KMS-11 (cell line): ENCODE results near the gene EPHA1.

Source experiments
- H2AFZ ChIP-seq: fragments of 200-600 bp; sonication (generic); 2 replicates; pipeline ENCODE4 v1.6.1; 2016; ENCODE audit warnings: antibody characterized with exemption, mixed run types, low read depth
- H3K27ac ChIP-seq: fragments of 200-600 bp; sonication (generic); 2 replicates; pipeline ENCODE4 v1.6.1; 2016; ENCODE audit warnings: mild to moderate bottlenecking, mixed run types
- H3K27me3 ChIP-seq: fragments of 200-600 bp; sonication (generic); 2 replicates; pipeline ENCODE4 v1.6.1; 2017; ENCODE audit warnings: mild to moderate bottlenecking, low read depth, mixed run types, moderate library complexity; ENCODE audit not compliant: insufficient read depth
- H3K36me3 ChIP-seq: fragments of 200-600 bp; sonication (generic); 2 replicates; pipeline ENCODE4 v1.6.1; 2017; ENCODE audit warnings: mild to moderate bottlenecking, mixed run types; ENCODE audit not compliant: insufficient read depth
- H3K4me1 ChIP-seq: fragments of 200-600 bp; sonication (generic); 2 replicates; pipeline ENCODE4 v1.6.1; 2016; ENCODE audit warnings: mild to moderate bottlenecking, low read depth, mixed run types; ENCODE audit not compliant: poor library complexity, severe bottlenecking
- H3K4me2 ChIP-seq: fragments of 200-600 bp; sonication (generic); 2 replicates; pipeline ENCODE4 v1.7.0; 2016; ENCODE audit warnings: mild to moderate bottlenecking, mixed run types
- H3K4me3 ChIP-seq: fragments of 200-600 bp; sonication (generic); IDR thresholded peaks from 2 replicates; pipeline ENCODE4 v1.6.1; 2017; ENCODE audit warnings: low read depth, low read length, mixed read lengths; ENCODE audit not compliant: insufficient read depth
- H3K79me2 ChIP-seq: fragments of 200-600 bp; sonication (generic); 2 replicates; pipeline ENCODE4 v1.6.1; 2016; ENCODE audit warnings: low read depth, mixed run types; ENCODE audit not compliant: insufficient read depth
- H3K9ac ChIP-seq: fragments of 200-600 bp; sonication (generic); 2 replicates; pipeline ENCODE4 v1.6.1; 2016; ENCODE audit warnings: mild to moderate bottlenecking, mixed run types
- H4K20me1 ChIP-seq: fragments of 200-600 bp; sonication (generic); 2 replicates; pipeline ENCODE4 v1.6.1; 2016; ENCODE audit warnings: mild to moderate bottlenecking, mixed run types; ENCODE audit not compliant: insufficient read depth
- TF ChIP-seq, protein P1 (sequence below): fragments of 200-600 bp; sonication (generic); conservative IDR thresholded peaks from 2 replicates; pipeline ENCODE4 v1.6.1; 2017; ENCODE audit warnings: low read depth, mild to moderate bottlenecking, antibody characterized with exemption, low read length, moderate library complexity, mixed read lengths

Gene EPHA1

GRCh38 chr7:143388491-143389101 is 20.1 kb downstream of the EPHA1 start:
- no peaks in the 10 kb centered on the region; the same call in 1 of the 2 replicates for H3K36me3 ChIP-seq
- TF ChIP-seq, protein P1, sequence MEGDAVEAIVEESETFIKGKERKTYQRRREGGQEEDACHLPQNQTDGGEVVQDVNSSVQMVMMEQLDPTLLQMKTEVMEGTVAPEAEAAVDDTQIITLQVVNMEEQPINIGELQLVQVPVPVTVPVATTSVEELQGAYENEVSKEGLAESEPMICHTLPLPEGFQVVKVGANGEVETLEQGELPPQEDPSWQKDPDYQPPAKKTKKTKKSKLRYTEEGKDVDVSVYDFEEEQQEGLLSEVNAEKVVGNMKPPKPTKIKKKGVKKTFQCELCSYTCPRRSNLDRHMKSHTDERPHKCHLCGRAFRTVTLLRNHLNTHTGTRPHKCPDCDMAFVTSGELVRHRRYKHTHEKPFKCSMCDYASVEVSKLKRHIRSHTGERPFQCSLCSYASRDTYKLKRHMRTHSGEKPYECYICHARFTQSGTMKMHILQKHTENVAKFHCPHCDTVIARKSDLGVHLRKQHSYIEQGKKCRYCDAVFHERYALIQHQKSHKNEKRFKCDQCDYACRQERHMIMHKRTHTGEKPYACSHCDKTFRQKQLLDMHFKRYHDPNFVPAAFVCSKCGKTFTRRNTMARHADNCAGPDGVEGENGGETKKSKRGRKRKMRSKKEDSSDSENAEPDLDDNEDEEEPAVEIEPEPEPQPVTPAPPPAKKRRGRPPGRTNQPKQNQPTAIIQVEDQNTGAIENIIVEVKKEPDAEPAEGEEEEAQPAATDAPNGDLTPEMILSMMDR, result no peak
- H3K79me2 ChIP-seq, result no peaks in the 10 kb centered on the region; the same call in 1 of the 2 replicates
- H3K4me1 ChIP-seq, result no peaks in the 10 kb centered on the region
- H4K20me1 ChIP-seq, result no peaks in the 10 kb centered on the region
- H3K27ac ChIP-seq, result no peak overlapping the region
- no peak overlapping the region for H3K4me2 ChIP-seq
- no peak overlapping the region for H2AFZ ChIP-seq
- H3K27me3 ChIP-seq, result no peaks in the 10 kb centered on the region
- no peak overlapping the region for H3K9ac ChIP-seq
- H3K4me3 ChIP-seq, result no peak overlapping the region

DNA sequence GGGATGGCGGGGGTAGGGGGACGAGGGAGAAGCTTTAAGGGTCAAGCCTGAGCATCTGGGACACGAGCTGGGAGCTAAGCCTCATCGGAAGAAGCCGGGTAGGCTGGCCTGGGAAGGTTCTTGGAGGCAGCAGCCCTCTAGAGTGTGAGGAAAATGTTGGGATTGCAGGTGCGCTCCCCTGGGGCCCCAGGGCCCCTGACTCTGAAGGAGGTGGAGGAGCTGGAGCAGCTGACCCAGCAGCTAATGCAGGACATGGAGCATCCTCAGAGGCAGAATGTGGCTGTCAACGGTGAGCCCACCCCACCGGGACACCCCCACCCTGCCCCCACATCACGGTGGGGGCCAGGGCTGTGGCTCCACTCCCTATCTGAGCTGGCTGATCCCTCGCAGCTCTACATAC is 20.6 kb downstream of the EPHA1 start:
- Histone ChIP-seq H3K27ac (no peak overlapping the region), H3K36me3 (no peaks in the 10 kb centered on the region; the same call in 1 of the 2 replicates), H3K4me2 (no peak overlapping the region), H3K4me1 (no peaks in the 10 kb centered on the region), H3K9ac (no peak overlapping the region), H3K79me2 (no peaks in the 10 kb centered on the region; the same call in 1 of the 2 replicates), H2AFZ (no peak overlapping the region), H3K27me3 (no peaks in the 10 kb centered on the region), H4K20me1 (no peaks in the 10 kb centered on the region), H3K4me3 (no peak overlapping the region)
- TF ChIP-seq, protein P1, result no peak

DNA sequence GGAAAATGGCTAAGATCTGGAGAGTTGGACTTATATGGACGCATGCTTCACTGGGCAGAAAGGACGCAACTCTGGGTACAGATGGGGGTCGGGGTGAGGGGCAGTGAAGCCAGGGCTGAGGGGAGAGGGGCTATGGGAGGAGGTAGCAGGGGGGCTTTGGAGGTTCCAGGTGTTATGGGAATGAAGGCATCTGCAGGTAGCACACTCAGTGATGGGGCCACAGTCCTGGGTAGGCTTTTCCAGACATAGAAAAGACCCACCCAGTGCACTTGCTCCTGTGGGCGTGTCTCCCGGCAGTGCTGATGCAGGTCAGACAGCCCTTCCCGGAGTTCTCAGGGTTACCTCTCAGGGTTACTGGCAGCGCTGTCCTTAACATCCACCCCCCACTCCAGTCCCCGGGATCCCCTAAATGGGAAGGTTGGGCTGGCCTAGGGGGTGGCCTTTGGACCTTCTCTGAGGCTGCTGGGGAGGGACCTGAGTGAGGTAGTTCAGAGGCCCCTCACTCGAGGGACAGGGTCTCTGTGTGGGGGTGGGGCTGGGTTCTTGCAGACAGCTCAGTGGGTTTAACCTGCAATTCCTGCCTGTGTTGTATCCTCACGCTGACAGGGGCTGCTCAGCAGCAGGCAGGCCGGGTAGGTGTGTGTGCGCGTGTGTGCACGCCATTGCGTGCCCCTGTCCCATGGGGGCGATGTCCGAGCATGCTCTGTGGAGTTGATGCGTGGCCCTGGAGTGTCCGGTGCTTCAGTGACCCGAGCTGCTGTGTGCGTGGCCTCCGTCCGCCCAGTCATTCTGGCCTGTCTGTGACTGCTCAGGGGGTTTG is 21.3 kb downstream of the EPHA1 start:
- TF ChIP-seq, protein P1, result no peak
- H3K4me2 ChIP-seq, result no peak overlapping the region
- no peaks in the 10 kb centered on the region for H4K20me1 ChIP-seq
- no peak overlapping the region for H3K27ac ChIP-seq
- H3K79me2 ChIP-seq, result no peaks in the 10 kb centered on the region; the same call in 1 of the 2 replicates
- H3K36me3 ChIP-seq, result no peaks in the 10 kb centered on the region; the same call in 1 of the 2 replicates
- no peak overlapping the region for H3K4me3 ChIP-seq
- no peaks in the 10 kb centered on the region for H3K27me3 ChIP-seq
- no peaks in the 10 kb centered on the region for H3K4me1 ChIP-seq
- H3K9ac ChIP-seq, result no peak overlapping the region
- no peak overlapping the region for H2AFZ ChIP-seq

DNA sequence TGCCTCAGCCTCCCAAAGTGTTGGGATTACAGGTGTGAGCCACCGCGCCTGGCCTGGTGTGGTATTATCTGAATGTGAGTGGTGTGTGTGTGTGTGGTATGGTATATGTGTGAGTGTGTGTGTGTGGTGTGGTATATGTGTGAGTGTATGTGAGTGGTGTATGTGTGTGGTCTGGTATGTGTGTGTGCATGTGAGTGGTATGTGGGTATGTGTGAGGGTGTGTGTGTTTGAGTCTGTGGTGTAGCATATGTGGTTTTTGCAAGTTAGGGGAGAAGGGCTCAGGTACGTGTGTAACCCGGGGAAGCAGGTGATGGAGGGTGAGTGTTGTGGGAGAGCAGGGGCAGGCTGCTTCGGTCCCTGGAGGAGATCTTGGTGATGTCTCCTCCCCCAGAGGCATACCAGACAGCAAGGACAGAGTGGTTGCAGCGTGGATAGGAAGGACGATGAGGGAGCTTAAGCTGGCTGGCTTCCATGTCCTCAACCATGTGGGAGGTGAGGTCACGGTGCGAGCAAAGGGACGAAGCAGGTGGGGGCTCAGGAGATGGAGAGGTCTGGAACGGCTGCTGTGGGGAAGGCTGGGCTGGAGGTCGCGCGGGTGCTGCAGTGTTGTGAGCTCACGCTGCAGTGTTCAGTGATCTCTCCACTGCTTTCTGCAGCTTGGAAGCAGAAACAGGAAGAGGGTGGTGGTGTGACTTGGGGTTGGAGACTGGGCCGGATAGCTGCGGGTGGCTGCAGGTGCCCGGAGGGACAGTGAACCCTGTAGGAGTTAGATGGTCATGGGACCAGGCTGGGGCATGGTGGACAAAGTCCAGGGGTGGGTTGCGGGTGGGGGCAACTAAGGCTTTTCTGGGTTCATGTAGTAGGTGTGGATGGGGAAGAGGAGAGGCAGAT is 22.5 kb downstream of the EPHA1 start:
- no peaks in the 10 kb centered on the region for H4K20me1 ChIP-seq
- H3K4me2 ChIP-seq, result no peak overlapping the region
- no peak overlapping the region for H3K9ac ChIP-seq
- H3K79me2 ChIP-seq, result no peaks in the 10 kb centered on the region; the same call in 1 of the 2 replicates
- no peaks in the 10 kb centered on the region for H3K4me1 ChIP-seq
- no peaks in the 10 kb centered on the region; the same call in 1 of the 2 replicates for H3K36me3 ChIP-seq
- TF ChIP-seq, protein P1, result no peak
- no peak overlapping the region for H3K27ac ChIP-seq
- no peaks in the 10 kb centered on the region for H3K27me3 ChIP-seq
- H2AFZ ChIP-seq, result no peak overlapping the region
- H3K4me3 ChIP-seq, result no peak overlapping the region
